ENCODE data around the gene STAT5B.

STAT5B gene

GRCh38 chr17:42255445-42255844 lies 20.7 kb downstream of the STAT5B start:
- WGBS (ENCODE audit: extremely low coverage, insufficient coverage, insufficient read length), result no CpG with 5 or more reads among the region's 8 CpGs
- Histone ChIP-seq H2AFZ (ENCODE audit: insufficient read depth, low read length, poor library complexity) (no peak overlapping the region), H3K36me3 (ENCODE audit: control insufficient read depth in 1 of 2, insufficient read depth in 2 of 2, low read length in 2 of 2) (no peaks in the 10 kb centered on the region)

GRCh38 chr17:42253578-42253977 lies 22.6 kb downstream of the STAT5B start:
- Histone ChIP-seq H2AK5ac (ENCODE audit: low read length) (no peak overlapping the region), H3K4me2 (ENCODE audit: low read length) (no peak overlapping the region), H2BK120ac (ENCODE audit: insufficient read depth, low read length, poor library complexity) (no peak overlapping the region), H3K18ac (ENCODE audit: low read length) (no peak overlapping the region), H3K9me3 (ENCODE audit: insufficient read depth, low read depth, low read length) (no peaks in the 10 kb centered on the region), H2BK5ac (ENCODE audit: low read depth, low read length, poor library complexity) (no peak overlapping the region), H3K27ac (ENCODE audit: low read depth, low read length) (no peak overlapping the region), H4K8ac (ENCODE audit: low read depth, low read length) (no peak overlapping the region), H2AFZ (ENCODE audit: insufficient read depth, low read length, poor library complexity) (no peak overlapping the region), H3K79me2 (ENCODE audit: control insufficient read depth, insufficient read depth, low read length, poor library complexity) (no peaks in the 10 kb centered on the region), H3K4me3 (ENCODE audit: low read depth, low read length) (no peak overlapping the region), H3K14ac (ENCODE audit: low read length) (no peak overlapping the region), H4K12ac (ENCODE audit: low read depth, low read length) (no peak overlapping the region), H3K4ac (ENCODE audit: low read depth, low read length) (no peak overlapping the region), H4K91ac (ENCODE audit: low read depth, low read length) (no peak overlapping the region), H3K23ac (ENCODE audit: low read length) (no peak overlapping the region), H3K36me3 (ENCODE audit: control insufficient read depth in 1 of 2, insufficient read depth in 2 of 2, low read length in 2 of 2) (no peaks in the 10 kb centered on the region), H3K4me1 (ENCODE audit: control insufficient read depth in 1 of 2, insufficient read depth in 2 of 2, low read length in 2 of 2) (no peaks in the 10 kb centered on the region), H3K27me3 (ENCODE audit: insufficient read depth, low read length) (no peaks in the 10 kb centered on the region), H2BK12ac (ENCODE audit: low read length) (no peak overlapping the region), H3K9ac (ENCODE audit: low read length) (no peak overlapping the region), H3K79me1 (ENCODE audit: low read length) (no peaks in the 10 kb centered on the region)
- no CpG with 5 or more reads among the region's 5 CpGs for WGBS (ENCODE audit: extremely low coverage, insufficient coverage, insufficient read length)
- no peak for DNase-seq

More at GRCh38 chr17:42255445-42255844, 20.7 kb downstream of the STAT5B start:
- Histone ChIP-seq H3K23ac (ENCODE audit: low read length) (no peak overlapping the region), H3K9ac (ENCODE audit: low read length) (no peak overlapping the region), H4K8ac (ENCODE audit: low read depth, low read length) (no peak overlapping the region), H3K79me2 (ENCODE audit: control insufficient read depth, insufficient read depth, low read length, poor library complexity) (no peaks in the 10 kb centered on the region), H3K4ac (ENCODE audit: low read depth, low read length) (no peak overlapping the region), H3K79me1 (ENCODE audit: low read length) (no peaks in the 10 kb centered on the region), H3K18ac (ENCODE audit: low read length) (no peak overlapping the region), H3K27ac (ENCODE audit: low read depth, low read length) (no peak overlapping the region), H3K14ac (ENCODE audit: low read length) (no peak overlapping the region), H3K4me3 (ENCODE audit: low read depth, low read length) (no peak overlapping the region), H4K12ac (ENCODE audit: low read depth, low read length) (no peak overlapping the region), H4K91ac (ENCODE audit: low read depth, low read length) (no peak overlapping the region), H2AK5ac (ENCODE audit: low read length) (no peak overlapping the region), H2BK120ac (ENCODE audit: insufficient read depth, low read length, poor library complexity) (no peak overlapping the region), H2BK5ac (ENCODE audit: low read depth, low read length, poor library complexity) (no peak overlapping the region), H3K4me1 (ENCODE audit: control insufficient read depth in 1 of 2, insufficient read depth in 2 of 2, low read length in 2 of 2) (no peaks in the 10 kb centered on the region), H3K4me2 (ENCODE audit: low read length) (no peak overlapping the region), H2BK12ac (ENCODE audit: low read length) (no peak overlapping the region), H3K9me3 (ENCODE audit: insufficient read depth, low read depth, low read length) (no peaks in the 10 kb centered on the region), H3K27me3 (ENCODE audit: insufficient read depth, low read length) (no peaks in the 10 kb centered on the region)
- no peak for DNase-seq

GRCh38 chr17:42252597-42253550 lies 23.3 kb downstream of the STAT5B start:
- H3K9me3 ChIP-seq (ENCODE audit: insufficient read depth, low read depth, low read length), result no peaks in the 10 kb centered on the region
- no peak overlapping the region for H2AK5ac ChIP-seq (ENCODE audit: low read length)
- no peaks in the 10 kb centered on the region for H3K79me1 ChIP-seq (ENCODE audit: low read length)
- H2BK12ac ChIP-seq (ENCODE audit: low read length), result no peak overlapping the region
- no peaks in the 10 kb centered on the region for H3K27me3 ChIP-seq (ENCODE audit: insufficient read depth, low read length)
- no peak overlapping the region for H3K9ac ChIP-seq (ENCODE audit: low read length)
- H3K18ac ChIP-seq (ENCODE audit: low read length), result no peak overlapping the region
- no peak overlapping the region for H2AFZ ChIP-seq (ENCODE audit: insufficient read depth, low read length, poor library complexity)
- no peak overlapping the region for H4K8ac ChIP-seq (ENCODE audit: low read depth, low read length)
- no peak overlapping the region for H3K4ac ChIP-seq (ENCODE audit: low read depth, low read length)
- H3K4me2 ChIP-seq (ENCODE audit: low read length), result no peak overlapping the region
- H4K12ac ChIP-seq (ENCODE audit: low read depth, low read length), result no peak overlapping the region
- no peak overlapping the region for H3K23ac ChIP-seq (ENCODE audit: low read length)
- no peak overlapping the region for H4K91ac ChIP-seq (ENCODE audit: low read depth, low read length)
- H3K79me2 ChIP-seq (ENCODE audit: control insufficient read depth, insufficient read depth, low read length, poor library complexity), result no peaks in the 10 kb centered on the region
- H2BK120ac ChIP-seq (ENCODE audit: insufficient read depth, low read length, poor library complexity), result no peak overlapping the region
- H3K27ac ChIP-seq (ENCODE audit: low read depth, low read length), result no peak overlapping the region
- H3K36me3 ChIP-seq (ENCODE audit: control insufficient read depth in 1 of 2, insufficient read depth in 2 of 2, low read length in 2 of 2), result no peaks in the 10 kb centered on the region
- no peak overlapping the region for H2BK5ac ChIP-seq (ENCODE audit: low read depth, low read length, poor library complexity)
- no peak for DNase-seq
- H3K14ac ChIP-seq (ENCODE audit: low read length), result no peak overlapping the region
- no CpG with 5 or more reads among the region's 4 CpGs for WGBS (ENCODE audit: extremely low coverage, insufficient coverage, insufficient read length)
- H3K4me1 ChIP-seq (ENCODE audit: control insufficient read depth in 1 of 2, insufficient read depth in 2 of 2, low read length in 2 of 2), result peaks cover 2 to 4% of the 10 kb centered on the region in 2 experiments
- H3K4me3 ChIP-seq (ENCODE audit: low read depth, low read length), result no peak overlapping the region

GRCh38 chr17:42251115-42251514 lies 25.1 kb downstream of the STAT5B start:
- Histone ChIP-seq H2BK120ac (ENCODE audit: insufficient read depth, low read length, poor library complexity) (no peak overlapping the region), H4K8ac (ENCODE audit: low read depth, low read length) (no peak overlapping the region), H3K36me3 (ENCODE audit: control insufficient read depth in 1 of 2, insufficient read depth in 2 of 2, low read length in 2 of 2) (no peaks in the 10 kb centered on the region), H2AK5ac (ENCODE audit: low read length) (no peak overlapping the region), H3K14ac (ENCODE audit: low read length) (no peak overlapping the region), H4K12ac (ENCODE audit: low read depth, low read length) (no peak overlapping the region), H3K9me3 (ENCODE audit: insufficient read depth, low read depth, low read length) (no peaks in the 10 kb centered on the region), H3K4me1 (ENCODE audit: control insufficient read depth in 1 of 2, insufficient read depth in 2 of 2, low read length in 2 of 2) (peaks cover 3 to 6% of the 10 kb centered on the region in 2 experiments), H3K79me2 (ENCODE audit: control insufficient read depth, insufficient read depth, low read length, poor library complexity) (no peaks in the 10 kb centered on the region), H4K91ac (ENCODE audit: low read depth, low read length) (no peak overlapping the region), H3K79me1 (ENCODE audit: low read length) (no peaks in the 10 kb centered on the region), H3K23ac (ENCODE audit: low read length) (no peak overlapping the region), H3K18ac (ENCODE audit: low read length) (no peak overlapping the region), H2BK12ac (ENCODE audit: low read length) (no peak overlapping the region), H3K4me3 (ENCODE audit: low read depth, low read length) (no peak overlapping the region), H3K9ac (ENCODE audit: low read length) (no peak overlapping the region), H3K4me2 (ENCODE audit: low read length) (no peak overlapping the region), H3K27me3 (ENCODE audit: insufficient read depth, low read length) (no peaks in the 10 kb centered on the region), H3K4ac (ENCODE audit: low read depth, low read length) (no peak overlapping the region), H2BK5ac (ENCODE audit: low read depth, low read length, poor library complexity) (no peak overlapping the region), H2AFZ (ENCODE audit: insufficient read depth, low read length, poor library complexity) (no peak overlapping the region), H3K27ac (ENCODE audit: low read depth, low read length) (no peak overlapping the region)
- no CpG with 5 or more reads among the region's 2 CpGs for WGBS (ENCODE audit: extremely low coverage, insufficient coverage, insufficient read length)
- DNase-seq, result peak in 1 of 2 donors; percentile 53
